Skin of body (tissue), 2 donors: ENCODE data around the gene NHEJ1. TPM values are rescaled to one million over a fixed set of nuclear protein-coding genes. Genes with fewer than 3 reads are reported as not detected.

ENCODE experiments used
- DNase-seq: peaks from one replicate; lab custom pipeline; 2025; lab: John Stamatoyannopoulos, UW
- total RNA-seq: library from RNA; depleted of rRNA; stranded (reverse); fragments of >200 nt; gene quantifications from one replicate; pipeline ENCODE4 v1.2.3, GENCODE V29; 2014

The NHEJ1 gene
- total RNA-seq, 1 donor from 2014 or later = 10.7 TPM

DNA sequence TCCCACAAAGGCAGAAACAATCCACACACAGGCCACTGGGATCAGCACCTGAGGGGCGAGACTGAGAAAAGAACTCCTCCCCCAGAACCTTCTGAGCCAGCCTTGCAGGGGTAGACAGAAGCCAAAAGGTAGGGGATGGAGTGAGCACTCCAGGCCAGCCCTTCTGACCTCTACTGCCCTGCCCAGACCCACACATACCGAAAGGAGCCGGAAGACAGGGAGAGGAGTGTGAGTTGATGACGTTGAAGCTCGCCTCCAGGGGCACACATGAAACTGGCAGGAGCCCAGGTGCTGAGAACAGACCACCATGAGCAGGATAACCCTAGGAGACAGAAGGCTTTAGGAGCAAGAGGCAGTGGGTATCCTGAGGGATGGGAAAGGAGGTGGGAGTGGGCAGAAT is 7.4 kb upstream of the NHEJ1 start:
- no peak for DNase-seq

DNA sequence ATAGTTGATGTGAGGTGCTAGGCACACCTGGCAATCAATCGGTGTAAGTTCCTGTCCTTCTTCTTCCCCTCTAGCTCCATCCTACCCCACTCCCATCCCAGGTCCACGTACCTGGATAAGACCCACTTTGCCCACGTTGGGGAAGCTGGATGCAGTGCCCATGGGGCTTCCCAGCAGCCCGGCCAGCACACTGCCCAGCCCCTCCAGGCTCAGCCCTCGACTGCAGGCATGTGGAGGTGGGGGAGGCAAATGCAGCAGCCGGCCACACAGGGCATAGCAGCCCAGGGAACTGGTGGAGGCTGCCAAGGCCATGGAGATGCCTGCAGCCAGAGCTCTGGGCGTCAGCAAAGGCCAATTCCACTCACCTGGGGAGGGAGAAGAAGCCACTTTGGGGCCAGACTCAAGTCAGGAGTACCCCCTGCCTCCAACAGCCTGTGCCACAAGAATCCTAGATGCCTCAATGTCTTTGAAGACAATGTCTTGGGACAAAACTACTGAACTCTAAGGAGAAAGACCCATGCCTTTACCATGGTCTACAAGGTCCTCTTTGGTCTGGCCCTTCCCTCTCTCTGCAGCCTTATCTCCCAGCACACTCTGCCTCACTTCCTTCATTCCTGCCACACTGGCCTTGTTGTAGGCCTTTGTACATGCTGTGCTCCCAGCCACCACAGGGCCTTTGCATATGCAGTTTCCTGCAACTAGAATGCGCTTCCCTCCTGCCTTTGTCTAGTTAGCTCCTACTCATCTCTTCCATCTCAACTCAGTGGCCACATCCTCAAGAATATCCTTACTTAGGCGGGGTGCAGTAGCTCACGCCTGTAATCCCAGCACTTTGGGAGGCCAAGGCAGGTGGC is 4.7 kb upstream of the NHEJ1 start:
- DNase-seq = no peak

DNA sequence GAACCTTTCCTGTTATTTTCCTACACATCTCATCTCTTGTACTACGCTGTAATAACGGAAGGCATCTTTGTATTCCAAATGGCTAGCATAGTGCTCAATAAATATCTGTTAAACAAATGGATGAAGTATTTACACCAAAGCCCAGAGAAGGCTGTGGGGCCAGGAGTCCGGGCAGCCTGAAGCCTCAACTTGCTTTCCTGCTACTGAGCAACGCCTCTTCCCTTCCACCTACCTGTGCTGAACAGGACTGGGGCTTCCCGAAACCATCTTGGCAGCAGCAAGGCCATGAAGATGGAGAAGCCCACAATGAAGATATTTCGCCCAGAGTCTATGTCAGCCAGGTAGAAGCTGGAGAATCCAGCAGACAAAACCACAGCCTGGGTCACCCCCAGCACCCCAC is 2.5 kb upstream of the NHEJ1 start:
- DNase-seq = no peak

DNA sequence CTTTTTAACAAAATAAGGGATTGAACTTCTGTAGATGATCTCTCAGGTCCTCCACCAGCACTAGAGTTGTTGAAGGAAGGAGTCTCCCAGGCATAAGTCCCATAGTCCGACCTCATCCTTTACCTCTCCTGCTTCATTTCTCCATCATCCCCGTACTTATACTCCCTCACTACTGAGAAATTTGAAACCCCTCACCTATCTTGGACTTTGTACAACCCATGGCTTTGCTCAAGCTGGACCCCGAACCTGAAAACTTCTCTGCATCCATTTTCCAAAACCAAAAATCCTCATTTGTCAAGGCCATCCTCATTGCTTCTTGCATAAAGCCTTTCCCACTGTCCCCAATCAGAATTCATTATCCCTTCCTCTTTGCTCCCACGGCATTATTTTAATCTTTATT is 482 bp upstream of the NHEJ1 start:
- DNase-seq = no peak

DNA sequence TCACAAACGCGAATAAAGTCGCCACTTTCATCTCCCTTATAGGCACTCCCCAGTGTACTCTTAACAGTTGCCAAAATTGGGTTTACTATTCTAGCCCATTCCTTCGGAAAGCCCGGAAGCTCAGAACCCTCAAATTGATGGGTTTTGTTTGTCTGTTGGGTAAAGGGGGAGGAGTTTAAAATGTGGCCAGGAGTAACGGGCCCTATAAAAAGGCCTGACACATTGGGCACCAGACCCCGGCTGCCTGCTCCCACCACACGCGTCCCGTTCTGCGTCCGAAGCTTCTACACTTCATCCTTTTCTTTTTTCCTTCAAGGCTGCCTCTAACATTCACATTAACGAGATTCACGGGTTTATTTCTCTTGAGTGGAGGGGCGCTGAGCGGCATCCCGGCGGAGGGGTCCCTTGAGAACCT is 837 bp downstream of the NHEJ1 start:
- no peak for DNase-seq

DNA sequence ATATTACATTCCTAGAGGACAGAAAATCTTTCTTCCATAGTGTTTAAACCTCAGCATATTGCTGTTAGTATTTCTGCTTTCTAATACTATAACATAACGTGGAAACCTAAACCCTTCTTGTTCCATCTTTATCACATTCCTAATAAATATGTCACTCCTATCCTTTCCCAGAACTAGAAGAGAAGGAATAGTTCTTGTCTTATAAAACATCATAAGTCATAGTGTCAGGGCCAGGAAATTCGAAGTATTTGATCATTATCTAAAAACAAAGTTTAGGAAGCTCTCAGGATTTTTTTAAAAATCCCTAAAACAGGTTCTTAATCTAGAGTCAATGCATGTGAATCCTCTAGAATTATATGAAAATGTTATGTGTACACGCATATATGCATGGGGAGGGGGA is 2.0 kb downstream of the NHEJ1 start:
- DNase-seq = no peak

DNA sequence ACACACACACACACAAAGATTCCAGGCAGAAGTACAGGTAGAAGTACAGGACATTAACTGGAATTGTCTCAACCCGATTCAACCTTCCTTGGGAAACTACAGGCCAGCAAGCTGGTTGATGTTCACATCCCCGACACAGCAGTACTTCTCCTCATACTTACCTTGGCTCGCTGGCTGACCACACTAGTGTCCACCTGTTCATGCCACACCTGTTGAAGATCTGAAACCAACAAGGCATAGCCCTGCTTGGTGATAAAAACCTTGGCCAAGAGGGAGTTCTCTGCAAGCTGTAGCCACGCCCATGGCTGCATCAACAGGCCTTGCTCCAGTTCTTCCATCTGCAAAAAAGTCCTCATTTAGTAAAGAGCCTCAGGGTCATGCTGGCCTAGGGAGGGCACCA is 2.6 kb downstream of the NHEJ1 start:
- no peak for DNase-seq

DNA sequence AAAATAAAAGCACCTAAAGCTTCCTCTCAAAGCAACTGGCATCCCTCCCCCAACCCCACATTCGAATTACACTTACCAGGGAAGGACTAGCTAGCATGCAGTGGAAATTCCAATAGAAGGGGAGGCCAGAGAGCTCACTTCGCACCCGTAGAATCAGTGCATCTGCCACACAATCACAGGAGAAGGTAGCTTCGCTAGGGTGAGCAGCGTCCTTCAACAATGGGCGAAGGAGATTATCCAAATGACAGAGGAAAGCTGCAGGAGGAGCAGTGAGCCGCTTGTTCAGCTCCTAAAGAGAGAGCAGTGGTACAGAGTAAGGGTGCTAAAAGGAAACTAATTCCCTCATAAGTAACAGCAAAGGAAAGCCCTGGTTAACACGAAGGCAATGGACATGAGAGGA is 3.2 kb downstream of the NHEJ1 start:
- DNase-seq = no peak

DNA sequence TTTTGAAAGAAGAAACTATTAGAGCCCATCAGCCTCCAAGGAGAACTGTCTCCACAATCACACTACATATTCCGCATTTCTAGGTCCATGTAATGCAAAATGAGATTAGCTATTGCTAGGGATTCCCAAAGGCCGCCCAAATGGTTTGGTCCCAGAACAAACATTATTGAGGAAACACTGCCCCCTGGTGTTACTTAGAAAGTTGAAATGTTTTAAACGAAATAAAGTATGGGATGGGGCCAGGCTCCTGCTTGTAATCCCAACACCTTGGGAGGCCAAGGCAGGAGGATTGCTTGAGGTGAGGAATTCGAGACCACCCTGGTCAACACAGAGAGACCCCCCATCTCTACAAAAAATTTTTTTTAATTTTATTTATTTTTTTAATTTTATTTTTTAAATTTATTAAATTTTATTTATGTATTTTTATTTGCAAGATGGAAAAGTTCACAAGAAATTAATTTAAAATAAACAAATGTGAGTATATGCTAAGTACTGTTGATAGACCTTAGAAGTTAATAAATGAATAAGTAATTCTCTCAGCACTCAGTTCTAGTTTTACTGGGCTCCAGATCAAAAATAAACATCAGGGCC is 5.5 kb downstream of the NHEJ1 start:
- DNase-seq = peak; percentile 51

DNA sequence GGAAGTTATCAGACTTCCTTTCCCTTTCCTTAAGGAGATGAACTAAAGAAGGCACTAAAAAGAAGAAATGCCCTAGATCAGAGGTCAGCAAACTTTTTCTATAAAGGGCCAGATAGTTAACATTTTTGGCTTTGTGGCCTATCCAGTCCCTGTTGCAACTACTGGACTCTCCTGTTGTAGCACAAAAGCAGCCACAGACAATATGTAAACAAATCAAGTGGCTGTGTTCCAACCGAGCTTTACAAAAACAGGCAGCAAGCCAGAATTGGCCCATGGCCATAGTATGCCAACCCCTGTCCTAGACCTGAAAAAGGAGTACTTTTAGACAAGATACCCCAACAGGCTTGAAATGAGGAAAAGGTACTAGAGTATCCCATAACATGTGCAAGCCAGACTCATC is 10.9 kb downstream of the NHEJ1 start:
- DNase-seq = no peak

DNA sequence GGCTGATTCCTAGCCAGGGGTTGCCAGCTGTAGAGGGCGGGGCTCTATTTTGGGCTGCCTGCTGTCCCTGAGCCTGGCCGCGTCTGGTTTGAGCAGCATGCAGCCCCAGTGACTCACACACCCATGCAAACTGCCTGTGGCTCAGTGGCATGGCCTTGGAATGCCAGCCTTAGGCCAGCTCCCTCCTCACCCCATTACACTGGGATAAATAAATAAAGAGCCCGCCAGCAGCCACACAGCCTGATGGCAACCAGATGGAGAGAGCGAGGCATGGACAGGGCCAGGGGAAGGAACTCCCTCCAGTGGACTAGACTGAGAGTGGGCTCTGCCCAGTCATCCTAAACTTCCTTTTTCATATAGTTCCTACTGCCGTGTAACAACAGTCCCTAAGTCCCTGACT is 18.3 kb downstream of the NHEJ1 start:
- no peak for DNase-seq

DNA sequence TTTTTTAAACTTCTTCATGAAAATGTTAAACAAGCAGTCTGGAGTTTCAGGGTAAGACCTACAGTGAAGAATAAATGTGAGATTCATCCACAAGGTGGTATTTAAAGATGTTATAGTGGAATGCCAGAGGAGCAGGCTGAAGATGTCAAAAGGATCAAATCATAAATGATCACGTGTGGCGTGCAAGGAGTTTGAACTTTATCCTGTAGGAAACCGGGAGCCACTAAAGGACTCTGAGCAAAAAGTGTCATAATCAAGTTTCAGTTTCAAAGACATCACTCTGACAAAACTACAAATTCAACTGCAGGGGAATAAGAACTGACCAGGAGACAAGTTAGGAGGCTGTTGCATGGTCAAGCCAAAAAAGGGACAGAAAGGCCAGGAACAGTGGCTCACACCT is 19.9 kb downstream of the NHEJ1 start:
- DNase-seq = no peak

DNA sequence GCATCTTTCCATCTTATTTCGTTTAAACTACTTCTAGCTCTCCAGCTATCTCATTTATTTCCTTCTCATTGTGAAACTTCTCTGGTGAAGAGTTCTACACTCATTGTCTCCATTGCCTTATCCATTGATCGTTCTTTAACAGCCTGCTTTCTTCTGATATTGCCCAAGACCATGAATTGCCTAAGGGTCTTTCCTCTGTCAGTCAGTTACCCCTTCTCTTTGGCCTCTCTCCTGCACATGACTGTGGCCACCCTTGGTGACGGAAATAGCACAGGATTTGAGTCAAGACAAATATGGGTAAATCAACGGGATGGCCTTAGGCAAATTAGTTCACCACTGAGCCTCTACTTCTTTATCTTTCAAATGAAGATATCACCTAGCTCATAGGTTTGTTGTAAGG is 26.6 kb downstream of the NHEJ1 start:
- no peak for DNase-seq

DNA sequence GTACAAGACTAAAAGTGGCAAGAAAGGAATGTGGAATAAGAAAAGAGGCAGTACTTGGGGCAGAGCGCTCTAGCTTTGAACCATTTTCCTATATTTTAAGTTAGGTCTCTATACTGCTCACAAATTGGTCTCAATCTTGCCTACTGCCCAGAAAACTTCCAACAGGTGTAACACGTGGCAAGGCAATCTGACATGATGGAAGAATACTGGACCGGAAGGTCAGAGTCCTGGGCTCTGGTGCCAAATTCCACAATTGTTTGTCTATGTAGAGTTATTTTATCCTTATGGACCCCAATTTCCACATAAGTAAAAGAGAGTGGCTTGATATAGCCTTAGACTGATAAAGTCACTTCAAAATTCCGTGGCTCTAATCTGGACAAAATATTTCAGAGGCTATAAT is 28.9 kb downstream of the NHEJ1 start:
- DNase-seq = no peak

DNA sequence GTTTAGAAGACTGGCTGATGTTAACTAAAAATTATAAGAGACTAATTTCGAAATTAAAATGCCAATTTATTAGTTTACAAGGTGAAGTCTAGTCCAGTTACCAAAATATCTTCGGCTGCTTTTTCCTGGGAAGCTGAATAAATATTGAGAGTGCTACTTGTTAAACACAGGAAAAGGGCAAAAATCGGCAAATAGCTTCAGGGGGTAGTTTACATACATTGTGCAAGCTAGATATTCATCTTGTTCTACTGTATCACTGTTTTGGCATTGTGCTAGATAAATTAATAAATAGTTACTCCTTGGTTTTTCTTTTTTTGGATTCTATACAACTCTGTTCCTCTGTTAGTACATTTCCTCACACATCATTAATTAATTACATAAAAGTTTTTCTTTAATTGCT is 29.3 kb downstream of the NHEJ1 start:
- no peak for DNase-seq

DNA sequence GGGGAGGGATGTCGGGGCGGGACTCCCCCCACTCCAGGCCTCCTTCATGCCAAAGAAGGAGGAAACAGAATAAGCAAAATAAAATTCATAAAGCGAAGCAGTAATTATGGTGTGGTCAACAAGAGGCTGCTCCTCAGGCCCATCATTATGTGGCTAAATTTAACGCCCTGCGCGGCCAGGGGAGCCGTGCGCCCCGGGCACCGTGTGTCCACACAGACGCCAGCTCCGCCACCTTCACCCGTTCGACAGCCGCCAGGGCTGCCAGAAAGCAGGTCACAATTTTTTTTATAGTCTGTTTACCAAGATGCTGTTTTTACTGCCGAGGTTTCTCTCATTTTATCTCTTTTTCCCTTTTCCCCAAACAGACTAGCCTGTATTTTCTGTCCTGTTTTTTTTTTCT is 31.0 kb downstream of the NHEJ1 start:
- DNase-seq = no peak

DNA sequence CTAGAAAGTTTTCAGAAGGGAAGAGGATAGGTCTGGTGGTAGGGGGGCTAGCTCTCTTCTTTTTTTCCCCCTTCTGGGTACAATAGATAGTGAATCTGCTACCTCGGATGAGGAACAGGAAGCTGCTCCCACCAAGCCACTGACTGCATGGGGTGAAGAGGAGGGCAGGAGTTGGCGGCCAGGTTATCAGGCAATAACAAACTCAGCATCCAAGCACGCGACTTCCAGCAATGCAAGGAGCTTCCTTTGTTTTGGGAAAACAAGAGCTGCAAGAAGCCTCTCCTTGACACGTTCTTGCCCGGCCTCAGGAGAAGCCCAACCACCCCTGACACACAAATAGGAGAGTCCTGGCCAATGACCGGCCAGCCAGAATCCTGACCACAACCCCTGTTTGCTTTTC is 32.2 kb downstream of the NHEJ1 start:
- DNase-seq = no peak

DNA sequence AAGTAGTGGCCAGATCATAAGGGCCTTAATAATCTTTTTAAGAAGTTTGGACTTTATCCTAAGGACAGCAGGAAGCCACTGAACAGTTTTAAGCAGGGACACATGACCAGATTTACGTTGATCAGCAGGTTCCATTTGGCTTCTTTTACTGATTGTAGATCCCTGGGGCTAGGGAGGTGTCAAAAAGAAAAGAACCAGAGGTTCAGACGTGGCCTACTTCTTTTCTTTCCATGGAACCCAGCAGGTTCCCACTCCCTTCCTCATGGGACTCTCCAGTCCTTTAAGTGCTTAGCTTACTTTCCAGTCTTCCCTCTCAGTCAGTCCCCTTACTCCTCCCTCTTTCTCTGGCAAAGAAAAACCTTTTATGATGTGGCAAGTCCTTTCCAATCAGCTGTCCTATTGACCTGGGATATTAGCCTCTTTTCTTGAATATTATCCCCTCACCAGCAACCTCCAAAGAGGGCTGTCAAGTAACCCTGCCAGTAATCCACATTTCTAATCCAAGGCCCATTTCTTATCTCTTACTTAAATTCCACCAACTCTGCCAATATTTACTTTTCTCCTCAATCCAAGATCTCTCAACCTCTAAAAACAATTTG is 33.5 kb downstream of the NHEJ1 start:
- no peak for DNase-seq

DNA sequence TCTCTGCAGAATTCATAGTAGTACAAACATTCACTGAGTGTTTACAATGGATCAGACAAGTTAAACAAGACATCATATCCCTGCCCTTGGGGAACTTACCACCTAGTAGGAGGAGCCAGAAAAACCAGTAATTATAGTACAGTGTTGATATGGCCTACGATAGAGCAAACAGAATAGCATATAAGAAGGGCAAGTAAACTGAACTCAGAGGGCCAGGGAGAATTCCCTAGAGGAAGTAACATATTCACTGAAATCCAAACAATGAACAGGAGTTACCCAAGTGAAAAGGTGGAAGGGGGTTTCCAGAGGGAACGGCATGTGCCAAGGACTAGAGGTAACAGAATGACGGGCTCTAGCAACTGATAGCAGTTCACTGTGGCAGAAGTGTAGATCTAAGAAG is 34.1 kb downstream of the NHEJ1 start:
- no peak for DNase-seq

DNA sequence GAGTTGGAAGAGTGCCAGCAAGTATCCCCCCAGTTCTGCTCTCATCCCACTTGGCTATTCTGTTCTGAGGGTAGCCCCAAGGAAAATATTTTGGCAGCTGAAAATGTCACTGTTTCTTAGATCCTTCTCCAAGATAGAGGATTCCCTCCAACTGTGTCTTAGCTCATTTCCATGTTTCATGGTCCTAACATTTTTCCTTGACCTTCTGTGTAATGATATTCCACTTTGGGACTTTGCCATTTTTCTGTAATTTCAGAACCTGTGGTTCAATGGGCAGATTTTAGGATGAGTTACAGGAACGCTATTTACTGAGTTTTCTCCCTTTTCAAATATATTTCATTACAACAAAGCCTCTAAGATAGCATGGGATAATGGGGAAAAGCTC is 34.7 kb downstream of the NHEJ1 start:
- no peak for DNase-seq

DNA sequence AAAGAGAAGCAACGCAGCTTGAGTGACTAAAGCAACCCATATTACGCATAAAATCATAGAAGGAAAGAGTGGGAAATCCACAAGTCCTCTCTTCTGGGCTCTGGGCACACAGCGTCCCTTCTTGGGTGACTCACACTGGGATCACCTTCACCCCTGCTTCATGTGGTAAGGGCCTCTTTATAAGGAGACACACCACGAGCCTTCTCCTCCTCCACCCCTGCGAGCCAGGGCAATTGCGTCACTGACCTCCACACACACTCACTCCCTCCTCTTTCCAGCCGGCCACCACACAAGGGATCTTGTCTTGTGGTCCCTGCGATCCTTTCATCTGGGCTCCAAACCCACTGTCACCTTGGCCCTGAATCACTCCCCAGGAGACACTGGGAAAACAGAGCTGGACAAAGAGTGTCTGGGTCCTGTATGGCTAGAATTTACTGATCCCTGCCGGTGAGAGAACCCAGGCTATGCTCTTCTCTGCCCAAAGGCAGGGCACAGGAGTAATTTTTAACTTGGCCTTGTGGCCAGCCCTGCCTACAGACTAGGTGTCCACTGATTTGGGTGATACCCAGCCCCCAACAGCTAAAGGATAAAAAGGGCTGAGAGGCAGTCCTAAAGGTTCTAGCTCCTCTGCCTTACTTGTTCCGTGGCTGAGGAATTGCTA is 35.3 kb downstream of the NHEJ1 start:
- no peak for DNase-seq

DNA sequence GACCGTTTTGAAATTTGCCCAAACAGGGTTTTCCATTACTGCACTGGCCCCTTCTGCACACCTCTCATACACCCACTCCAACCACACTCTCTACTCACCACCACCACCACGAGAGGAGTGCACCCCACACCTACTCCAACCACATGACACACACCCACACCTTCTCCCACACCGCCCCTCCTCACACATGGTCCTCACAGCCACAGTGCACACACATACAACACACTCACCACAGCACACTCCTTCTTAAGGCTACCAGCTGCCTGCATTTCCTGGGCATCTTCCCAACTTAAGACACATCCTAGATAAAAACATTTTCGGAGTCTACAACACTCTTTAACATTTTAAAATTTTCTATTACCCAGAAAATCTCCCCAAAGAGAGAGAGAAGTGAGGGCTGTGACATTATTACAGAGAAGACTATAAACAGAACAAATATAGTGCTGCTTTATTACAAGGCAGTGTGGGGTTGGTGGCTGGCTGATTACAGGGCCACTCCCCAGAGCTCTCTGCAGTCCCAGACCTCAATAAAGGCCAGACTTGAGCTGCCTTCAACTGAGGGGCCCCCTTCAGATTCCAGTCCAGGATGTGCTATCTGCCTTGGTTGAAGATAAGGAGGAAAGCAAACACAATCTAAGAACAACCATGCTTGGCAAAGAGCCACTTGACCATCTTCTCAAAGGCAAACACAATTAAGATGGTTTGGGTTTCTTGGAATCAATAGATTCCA is 36.1 kb downstream of the NHEJ1 start:
- no peak for DNase-seq
